Esophagus muscularis mucosa (tissue), 4 donors: ENCODE data around the gene SOX5.

Experiments used
- EP300 ChIP-seq: sonication (generic); formaldehyde crosslinking; IDR thresholded peaks from one replicate; pipeline ENCODE4 v1.6.1; 2017; ENCODE audit warnings: antibody characterized with exemption
- POLR2A ChIP-seq: fragments of 450-650 bp; IDR thresholded peaks from one replicate; pipeline ENCODE4 v1.6.1; 2017; ENCODE audit warnings: antibody characterized with exemption, moderate library complexity, mild to moderate bottlenecking, low read depth
- POLR2AphosphoS5 ChIP-seq, 2 donors: sonication (generic); formaldehyde crosslinking; IDR thresholded peaks; one replicate each; pipeline ENCODE4 v1.6.1; 2017; ENCODE audit warnings: antibody characterized with exemption in 2 of 2
- TF ChIP-seq, protein P1 (sequence below), 3 experiments: fragments of 200-600 bp in 2 of 3; fragments of 450-650 bp in 1 of 3; sonication (generic) in 2 of 3; IDR thresholded peaks; one replicate each; pipeline ENCODE4 v1.5.1; 2017 to 2019; ENCODE audit warnings: antibody characterized with exemption in 3 of 3, mild to moderate bottlenecking in 2 of 3, moderate library complexity in 1 of 3

DNA sequence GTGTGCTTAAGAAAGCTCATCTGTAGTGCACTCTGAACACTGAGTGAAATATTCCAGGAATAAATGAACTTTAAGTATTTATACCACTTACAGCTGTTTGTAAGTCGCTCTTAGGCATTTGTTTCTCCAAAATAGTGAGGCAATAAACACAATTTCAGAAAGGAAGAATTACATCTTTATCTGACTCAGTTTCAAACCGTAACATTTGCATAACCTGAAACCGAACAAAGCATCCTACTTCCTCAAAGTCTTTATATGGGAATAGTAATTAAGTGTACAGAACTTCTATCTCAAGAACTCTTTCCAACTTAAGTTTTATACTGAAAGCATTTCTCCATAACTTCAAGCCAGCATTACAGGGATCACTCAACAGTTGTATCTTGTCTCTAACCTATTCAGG lies 58.4 kb downstream of the SOX5 start:
- TF ChIP-seq, protein P1, sequence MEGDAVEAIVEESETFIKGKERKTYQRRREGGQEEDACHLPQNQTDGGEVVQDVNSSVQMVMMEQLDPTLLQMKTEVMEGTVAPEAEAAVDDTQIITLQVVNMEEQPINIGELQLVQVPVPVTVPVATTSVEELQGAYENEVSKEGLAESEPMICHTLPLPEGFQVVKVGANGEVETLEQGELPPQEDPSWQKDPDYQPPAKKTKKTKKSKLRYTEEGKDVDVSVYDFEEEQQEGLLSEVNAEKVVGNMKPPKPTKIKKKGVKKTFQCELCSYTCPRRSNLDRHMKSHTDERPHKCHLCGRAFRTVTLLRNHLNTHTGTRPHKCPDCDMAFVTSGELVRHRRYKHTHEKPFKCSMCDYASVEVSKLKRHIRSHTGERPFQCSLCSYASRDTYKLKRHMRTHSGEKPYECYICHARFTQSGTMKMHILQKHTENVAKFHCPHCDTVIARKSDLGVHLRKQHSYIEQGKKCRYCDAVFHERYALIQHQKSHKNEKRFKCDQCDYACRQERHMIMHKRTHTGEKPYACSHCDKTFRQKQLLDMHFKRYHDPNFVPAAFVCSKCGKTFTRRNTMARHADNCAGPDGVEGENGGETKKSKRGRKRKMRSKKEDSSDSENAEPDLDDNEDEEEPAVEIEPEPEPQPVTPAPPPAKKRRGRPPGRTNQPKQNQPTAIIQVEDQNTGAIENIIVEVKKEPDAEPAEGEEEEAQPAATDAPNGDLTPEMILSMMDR (IDR thresholded peaks at IDR 0.05) = no peak
- TF ChIP-seq POLR2AphosphoS5 (IDR thresholded peaks at IDR 0.05) (no peak), EP300 (no peak), POLR2A (no peak)
